HCT116 (cell line): Measurements from ENCODE around the gene FAM151A.

ENCODE experiments used
- EZH2 ChIP-seq: fragments of 200-600 bp; sonication (generic); IDR thresholded peaks from 2 replicates; pipeline ENCODE4 v1.6.1; 2017; ENCODE audit warnings: antibody characterized with exemption, mixed run types
- EZH2phosphoT487 ChIP-seq: fragments of 200-600 bp; IDR thresholded peaks from 2 replicates; pipeline ENCODE4 v1.6.1; 2018; ENCODE audit warnings: antibody characterized with exemption, borderline replicate concordance
- JUND ChIP-seq: IDR thresholded peaks from 2 replicates; pipeline ENCODE4 v1.6.1; 2012
- POLR2A ChIP-seq: IDR thresholded peaks from 2 replicates; pipeline ENCODE4 v1.7.0; 2011; ENCODE audit warnings: borderline replicate concordance; ENCODE audit not compliant: insufficient read depth, insufficient read length; ENCODE audit errors: extremely low read depth
- SP1 ChIP-seq: IDR thresholded peaks from 2 replicates; pipeline ENCODE4 v1.6.1; 2012; ENCODE audit warnings: low read depth
- TF ChIP-seq, protein P1 (sequence below): IDR thresholded peaks from 2 replicates; pipeline ENCODE4 v1.6.1; 2011; ENCODE audit warnings: mild to moderate bottlenecking, low read length, moderate library complexity; ENCODE audit not compliant: insufficient replicate concordance; ENCODE audit errors: extremely low read depth
- TF ChIP-seq, protein P2 (sequence below): IDR thresholded peaks from 2 replicates; pipeline ENCODE4 v1.6.1; 2012; ENCODE audit warnings: low read depth
- TF ChIP-seq, protein P3 (sequence below): IDR thresholded peaks from 2 replicates; pipeline ENCODE4 v1.6.1; 2012
- TF ChIP-seq, protein P4 (sequence below), 3 experiments: fragments of 200-600 bp in 1 of 3; sonication (generic) in 1 of 3; IDR thresholded peaks in 2 of 3; conservative IDR thresholded peaks in 1 of 3; 2 replicates each; pipeline ENCODE4 v1.5.1; 2012 to 2017; ENCODE audit warnings: low read depth in 2 of 3, low read length in 2 of 3, antibody characterized with exemption in 1 of 3, borderline replicate concordance in 1 of 3, control low read depth in 1 of 3, mild to moderate bottlenecking in 1 of 3, mixed read lengths in 1 of 3, mixed run types in 1 of 3, moderate library complexity in 1 of 3; ENCODE audit not compliant: insufficient read depth in 1 of 3

DNA sequence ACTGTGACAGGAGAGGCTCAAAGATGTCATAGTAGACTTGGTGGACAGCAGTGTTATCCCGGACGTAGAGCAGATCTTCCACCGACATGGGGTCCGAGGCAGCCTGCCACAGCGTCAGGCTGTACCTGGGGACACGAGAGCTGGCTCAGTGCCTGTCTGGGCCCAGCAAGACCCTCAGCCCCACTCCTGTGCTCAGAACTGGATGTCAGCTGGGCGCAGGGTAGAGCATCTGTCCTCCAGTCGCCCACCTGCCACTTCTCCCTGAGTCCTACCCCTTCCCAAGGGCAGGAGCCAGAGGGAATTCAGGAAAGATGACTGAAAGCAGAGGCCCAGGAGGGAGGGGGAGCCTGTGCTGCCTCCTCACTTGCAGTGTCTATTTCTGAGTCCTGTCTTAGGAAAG is 11.7 kb downstream of the FAM151A start:
- TF ChIP-seq, protein P1, sequence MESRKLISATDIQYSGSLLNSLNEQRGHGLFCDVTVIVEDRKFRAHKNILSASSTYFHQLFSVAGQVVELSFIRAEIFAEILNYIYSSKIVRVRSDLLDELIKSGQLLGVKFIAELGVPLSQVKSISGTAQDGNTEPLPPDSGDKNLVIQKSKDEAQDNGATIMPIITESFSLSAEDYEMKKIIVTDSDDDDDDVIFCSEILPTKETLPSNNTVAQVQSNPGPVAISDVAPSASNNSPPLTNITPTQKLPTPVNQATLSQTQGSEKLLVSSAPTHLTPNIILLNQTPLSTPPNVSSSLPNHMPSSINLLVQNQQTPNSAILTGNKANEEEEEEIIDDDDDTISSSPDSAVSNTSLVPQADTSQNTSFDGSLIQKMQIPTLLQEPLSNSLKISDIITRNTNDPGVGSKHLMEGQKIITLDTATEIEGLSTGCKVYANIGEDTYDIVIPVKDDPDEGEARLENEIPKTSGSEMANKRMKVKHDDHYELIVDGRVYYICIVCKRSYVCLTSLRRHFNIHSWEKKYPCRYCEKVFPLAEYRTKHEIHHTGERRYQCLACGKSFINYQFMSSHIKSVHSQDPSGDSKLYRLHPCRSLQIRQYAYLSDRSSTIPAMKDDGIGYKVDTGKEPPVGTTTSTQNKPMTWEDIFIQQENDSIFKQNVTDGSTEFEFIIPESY = no peak
- TF ChIP-seq, protein P2, sequence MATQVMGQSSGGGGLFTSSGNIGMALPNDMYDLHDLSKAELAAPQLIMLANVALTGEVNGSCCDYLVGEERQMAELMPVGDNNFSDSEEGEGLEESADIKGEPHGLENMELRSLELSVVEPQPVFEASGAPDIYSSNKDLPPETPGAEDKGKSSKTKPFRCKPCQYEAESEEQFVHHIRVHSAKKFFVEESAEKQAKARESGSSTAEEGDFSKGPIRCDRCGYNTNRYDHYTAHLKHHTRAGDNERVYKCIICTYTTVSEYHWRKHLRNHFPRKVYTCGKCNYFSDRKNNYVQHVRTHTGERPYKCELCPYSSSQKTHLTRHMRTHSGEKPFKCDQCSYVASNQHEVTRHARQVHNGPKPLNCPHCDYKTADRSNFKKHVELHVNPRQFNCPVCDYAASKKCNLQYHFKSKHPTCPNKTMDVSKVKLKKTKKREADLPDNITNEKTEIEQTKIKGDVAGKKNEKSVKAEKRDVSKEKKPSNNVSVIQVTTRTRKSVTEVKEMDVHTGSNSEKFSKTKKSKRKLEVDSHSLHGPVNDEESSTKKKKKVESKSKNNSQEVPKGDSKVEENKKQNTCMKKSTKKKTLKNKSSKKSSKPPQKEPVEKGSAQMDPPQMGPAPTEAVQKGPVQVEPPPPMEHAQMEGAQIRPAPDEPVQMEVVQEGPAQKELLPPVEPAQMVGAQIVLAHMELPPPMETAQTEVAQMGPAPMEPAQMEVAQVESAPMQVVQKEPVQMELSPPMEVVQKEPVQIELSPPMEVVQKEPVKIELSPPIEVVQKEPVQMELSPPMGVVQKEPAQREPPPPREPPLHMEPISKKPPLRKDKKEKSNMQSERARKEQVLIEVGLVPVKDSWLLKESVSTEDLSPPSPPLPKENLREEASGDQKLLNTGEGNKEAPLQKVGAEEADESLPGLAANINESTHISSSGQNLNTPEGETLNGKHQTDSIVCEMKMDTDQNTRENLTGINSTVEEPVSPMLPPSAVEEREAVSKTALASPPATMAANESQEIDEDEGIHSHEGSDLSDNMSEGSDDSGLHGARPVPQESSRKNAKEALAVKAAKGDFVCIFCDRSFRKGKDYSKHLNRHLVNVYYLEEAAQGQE = no peak
- TF ChIP-seq, protein P3, sequence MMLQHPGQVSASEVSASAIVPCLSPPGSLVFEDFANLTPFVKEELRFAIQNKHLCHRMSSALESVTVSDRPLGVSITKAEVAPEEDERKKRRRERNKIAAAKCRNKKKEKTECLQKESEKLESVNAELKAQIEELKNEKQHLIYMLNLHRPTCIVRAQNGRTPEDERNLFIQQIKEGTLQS = no peak
- no peak for TF ChIP-seq POLR2A
- TF ChIP-seq EZH2phosphoT487 = no peak
- TF ChIP-seq, protein P4, sequence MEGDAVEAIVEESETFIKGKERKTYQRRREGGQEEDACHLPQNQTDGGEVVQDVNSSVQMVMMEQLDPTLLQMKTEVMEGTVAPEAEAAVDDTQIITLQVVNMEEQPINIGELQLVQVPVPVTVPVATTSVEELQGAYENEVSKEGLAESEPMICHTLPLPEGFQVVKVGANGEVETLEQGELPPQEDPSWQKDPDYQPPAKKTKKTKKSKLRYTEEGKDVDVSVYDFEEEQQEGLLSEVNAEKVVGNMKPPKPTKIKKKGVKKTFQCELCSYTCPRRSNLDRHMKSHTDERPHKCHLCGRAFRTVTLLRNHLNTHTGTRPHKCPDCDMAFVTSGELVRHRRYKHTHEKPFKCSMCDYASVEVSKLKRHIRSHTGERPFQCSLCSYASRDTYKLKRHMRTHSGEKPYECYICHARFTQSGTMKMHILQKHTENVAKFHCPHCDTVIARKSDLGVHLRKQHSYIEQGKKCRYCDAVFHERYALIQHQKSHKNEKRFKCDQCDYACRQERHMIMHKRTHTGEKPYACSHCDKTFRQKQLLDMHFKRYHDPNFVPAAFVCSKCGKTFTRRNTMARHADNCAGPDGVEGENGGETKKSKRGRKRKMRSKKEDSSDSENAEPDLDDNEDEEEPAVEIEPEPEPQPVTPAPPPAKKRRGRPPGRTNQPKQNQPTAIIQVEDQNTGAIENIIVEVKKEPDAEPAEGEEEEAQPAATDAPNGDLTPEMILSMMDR (IDR thresholded peaks at IDR 0.05 in 2 of 3, conservative IDR thresholded peaks at IDR 0.05 in 1 of 3; ENCODE audit: borderline replicate concordance in 1 of 3, insufficient read depth in 1 of 3, low read depth in 2 of 3, low read length in 2 of 3) = no peak
- no peak for TF ChIP-seq SP1
- no peak for TF ChIP-seq JUND
- no peak for TF ChIP-seq EZH2
